Smooth muscle cell of the brain vasculature (primary cell): ENCODE measurements around the gene CCR5AS.
"Not testable (repeated sequence)": the region's sequence is repeated elsewhere in the genome, so short reads cannot be mapped to it uniquely, and the experiment has no call there.

ENCODE experiments used
- DNase-seq: peaks from one replicate; pipeline ENCODE4 v3.0.0-alpha.2; 2012; ENCODE audit warnings: low read depth, low spot score

The CCR5AS gene

GRCh38 chr3:46405301-46406019 is 1.4 kb downstream of the CCR5AS start:
- no peak for DNase-seq

DNA sequence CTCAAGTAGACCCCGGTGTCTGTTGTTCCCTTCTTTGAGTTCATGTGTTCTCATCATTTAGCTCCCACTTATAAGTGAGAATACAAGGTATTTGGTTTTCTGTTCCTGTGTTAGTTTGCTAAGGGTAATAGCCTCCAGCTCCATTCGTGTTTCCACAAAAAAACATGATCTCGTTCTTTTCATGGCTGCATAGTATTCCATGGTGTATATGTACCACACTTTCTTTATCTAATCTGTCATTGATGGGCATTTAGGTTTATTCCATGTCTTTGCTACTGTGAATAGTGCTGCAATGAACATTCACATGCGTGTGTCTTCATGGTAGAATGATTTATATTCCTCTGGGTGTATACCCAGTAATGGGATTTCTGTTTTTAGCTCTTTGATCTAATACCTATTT is 4.0 kb downstream of the CCR5AS start:
- DNase-seq: not testable (repeated sequence)

DNA sequence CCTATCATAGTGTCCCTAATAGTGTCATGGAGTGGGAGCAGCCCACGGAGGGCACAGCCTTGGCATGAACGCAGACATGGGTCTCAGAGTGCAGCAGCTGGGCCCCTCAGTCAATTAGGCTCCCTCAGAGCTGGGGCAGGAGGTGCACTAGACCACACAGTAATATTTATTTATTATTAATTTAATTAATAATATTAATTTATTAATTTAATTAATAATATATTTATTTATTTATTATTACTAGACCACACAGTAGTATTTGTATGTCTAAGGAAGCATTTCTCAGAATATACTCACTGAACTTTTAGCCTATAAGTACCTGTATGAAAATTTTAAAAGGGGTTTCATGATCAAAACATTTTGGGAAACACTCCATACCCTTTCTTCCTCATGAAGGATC is 5.3 kb downstream of the CCR5AS start:
- DNase-seq: no peak

DNA sequence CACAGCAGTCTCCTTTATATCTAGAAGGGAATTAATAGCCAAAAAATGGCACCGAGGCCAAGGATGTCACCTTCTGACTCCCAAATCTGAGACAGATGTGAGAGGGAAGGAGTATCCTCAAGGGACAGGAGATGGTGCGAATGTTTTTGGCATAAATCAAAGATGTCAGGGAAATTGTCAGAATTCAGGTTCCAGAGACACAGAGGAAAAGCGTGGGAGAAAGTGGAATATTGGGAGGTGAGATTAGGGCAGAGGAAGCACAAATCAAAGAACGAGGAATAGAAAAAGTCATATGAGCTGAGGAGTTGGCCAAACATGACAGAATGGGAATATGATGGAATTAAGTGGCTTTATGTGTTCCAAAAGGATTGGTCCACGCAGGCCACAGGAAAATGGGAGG is 6.0 kb downstream of the CCR5AS start:
- no peak for DNase-seq

DNA sequence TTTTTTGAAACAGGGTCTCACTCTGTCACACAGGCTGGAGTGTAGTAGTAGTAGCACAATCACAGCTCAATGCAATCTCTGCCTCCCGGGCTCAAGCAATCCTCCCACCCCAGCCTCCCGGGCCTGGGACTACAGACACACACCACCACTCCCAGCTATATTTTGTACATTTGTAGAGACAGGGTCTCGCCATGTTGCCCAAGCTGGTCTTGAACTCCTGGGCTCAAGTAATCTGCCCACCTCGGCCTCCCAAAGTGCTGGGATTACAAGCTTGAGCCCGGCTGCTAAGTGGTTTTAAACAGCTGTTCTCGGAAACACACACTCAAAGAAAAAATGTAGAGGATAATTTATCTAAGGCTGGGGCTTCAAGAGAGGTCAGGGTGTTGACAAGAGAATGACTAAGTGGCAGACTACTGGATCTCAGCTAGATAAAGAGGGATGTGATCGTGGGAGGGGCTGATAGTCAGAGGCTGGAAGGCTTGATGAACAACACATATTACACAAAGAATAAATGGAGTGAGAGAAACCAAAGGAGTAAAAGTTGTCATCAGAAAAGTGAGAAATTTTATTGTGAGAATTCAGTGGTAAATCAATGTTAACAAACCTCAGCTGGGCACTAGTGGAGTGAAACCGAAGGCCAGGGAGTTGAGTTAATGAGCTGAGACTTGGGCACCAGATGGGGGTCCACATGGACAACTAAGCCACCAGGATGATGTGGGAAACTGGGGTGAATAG is 6.7 kb downstream of the CCR5AS start:
- no peak for DNase-seq

- no peak for DNase-seq
These were observed 7.3 kb downstream of the CCR5AS start for GRCh38 chr3:46399557-46399956.

GRCh38 chr3:46399098-46399497 is 7.8 kb downstream of the CCR5AS start:
- DNase-seq: no peak

DNA sequence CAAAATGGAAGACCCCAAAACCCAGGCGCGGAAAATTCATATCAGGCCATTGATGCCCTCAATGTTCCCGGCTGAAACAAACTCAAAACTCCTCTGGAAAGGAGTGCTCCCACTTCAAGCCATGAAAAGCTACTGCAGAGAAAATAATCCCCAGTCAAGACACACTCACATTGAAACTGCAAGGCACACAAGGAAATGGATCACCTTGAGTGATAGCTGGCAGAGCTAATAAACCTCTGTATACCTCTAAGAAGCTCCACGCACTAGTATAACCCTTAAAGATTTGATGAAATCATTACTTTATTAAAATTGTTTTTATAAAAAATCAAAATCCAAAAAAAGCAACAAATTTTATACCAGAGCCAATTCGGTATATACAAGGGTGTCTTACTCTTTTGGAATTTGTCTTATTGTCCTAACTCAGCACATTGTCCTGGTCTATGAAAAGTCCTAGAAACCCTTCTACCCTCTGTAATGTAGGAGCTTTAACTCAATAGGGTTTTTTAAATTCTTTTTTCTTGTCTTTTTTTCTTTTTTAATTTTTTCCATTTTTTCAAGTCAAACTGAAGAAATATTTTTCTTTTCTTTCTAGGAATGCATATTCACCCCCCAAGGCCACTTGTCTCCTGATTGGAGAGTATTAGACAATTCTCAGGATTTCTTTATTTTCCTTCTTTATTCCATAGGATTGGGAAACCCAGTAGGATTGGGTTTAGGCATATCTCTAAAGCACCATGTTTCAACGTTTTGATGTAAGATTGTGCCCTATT is 8.5 kb downstream of the CCR5AS start:
- no peak for DNase-seq

DNA sequence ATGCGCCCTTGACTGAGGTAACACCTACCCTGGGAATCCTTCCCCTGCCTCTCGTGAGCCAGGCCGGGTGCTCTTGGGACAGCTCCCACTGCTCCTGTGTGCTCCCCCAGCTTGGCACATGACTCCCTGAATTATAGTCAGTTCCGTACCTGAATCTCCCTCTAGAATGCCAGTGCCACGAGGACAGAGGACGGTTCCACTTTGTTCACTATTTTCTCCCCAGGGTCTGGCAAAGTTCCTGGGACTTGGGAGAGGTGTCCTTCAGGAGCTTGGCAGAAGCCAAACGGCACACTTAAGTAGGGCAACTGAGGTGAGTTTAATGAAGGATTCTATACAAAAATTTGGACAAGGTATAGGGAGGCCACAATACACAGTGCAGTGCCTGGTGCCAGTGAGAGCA is 9.8 kb downstream of the CCR5AS start:
- no peak for DNase-seq

GRCh38 chr3:46395766-46396530 is 10.9 kb downstream of the CCR5AS start:
- no peak for DNase-seq

DNA sequence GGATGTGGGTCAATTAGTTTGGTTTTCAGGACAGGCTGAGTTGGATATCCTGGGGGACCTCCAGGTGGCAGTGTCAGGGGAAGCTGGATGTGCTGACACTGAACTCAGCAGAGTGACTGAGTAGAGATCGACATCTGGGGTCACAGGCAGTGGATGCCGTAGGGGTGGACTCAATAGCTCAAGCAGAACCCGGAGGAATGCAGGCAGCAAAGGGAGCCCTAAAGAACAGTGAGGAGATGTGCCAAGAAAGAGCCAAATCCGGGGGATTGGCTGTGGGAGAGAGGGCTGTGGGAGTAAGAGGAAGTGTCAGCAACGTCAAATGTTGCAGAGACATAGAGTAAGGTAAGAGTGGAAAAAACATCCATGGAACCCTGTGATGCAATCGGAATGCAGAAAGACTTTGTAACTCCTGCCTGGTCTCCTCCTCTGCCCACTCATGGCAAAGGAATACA is 11.6 kb downstream of the CCR5AS start:
- DNase-seq: no peak

- DNase-seq: no peak
These were observed 13.1 kb downstream of the CCR5AS start for GRCh38 chr3:46393554-46394434.

GRCh38 chr3:46393011-46393410 is 13.9 kb downstream of the CCR5AS start:
- DNase-seq: no peak

- DNase-seq: not testable (repeated sequence)
These were observed 15.3 kb downstream of the CCR5AS start for GRCh38 chr3:46391526-46391925.

DNA sequence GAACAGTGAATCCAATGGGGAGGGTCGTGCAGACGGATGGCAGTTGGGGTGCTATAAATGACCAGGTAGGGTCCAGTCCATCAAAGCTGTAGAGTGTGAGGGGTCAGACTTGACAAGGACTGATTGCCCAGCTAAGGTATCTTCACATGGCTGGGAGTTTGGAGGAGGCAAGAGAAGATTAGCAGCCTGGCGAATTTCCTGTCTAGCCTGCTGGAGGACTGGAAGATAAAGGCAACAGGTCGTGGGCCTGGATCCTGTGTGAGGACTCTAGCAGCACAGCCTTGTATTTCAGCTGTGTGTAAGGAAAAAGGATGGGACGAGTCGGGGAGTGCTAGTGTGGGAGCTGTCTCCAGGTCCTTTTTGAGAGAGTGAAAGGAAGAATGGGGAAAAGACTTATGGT is 17.6 kb downstream of the CCR5AS start:
- no peak for DNase-seq

GRCh38 chr3:46388847-46389246 is 18.0 kb downstream of the CCR5AS start:
- not testable (repeated sequence) for DNase-seq

GRCh38 chr3:46386205-46386604 is 20.7 kb downstream of the CCR5AS start:
- no peak for DNase-seq

GRCh38 chr3:46383951-46384330 is 22.9 kb downstream of the CCR5AS start:
- no peak for DNase-seq

- no peak for DNase-seq
These were observed 23.5 kb downstream of the CCR5AS start for GRCh38 chr3:46383211-46383950.

DNA sequence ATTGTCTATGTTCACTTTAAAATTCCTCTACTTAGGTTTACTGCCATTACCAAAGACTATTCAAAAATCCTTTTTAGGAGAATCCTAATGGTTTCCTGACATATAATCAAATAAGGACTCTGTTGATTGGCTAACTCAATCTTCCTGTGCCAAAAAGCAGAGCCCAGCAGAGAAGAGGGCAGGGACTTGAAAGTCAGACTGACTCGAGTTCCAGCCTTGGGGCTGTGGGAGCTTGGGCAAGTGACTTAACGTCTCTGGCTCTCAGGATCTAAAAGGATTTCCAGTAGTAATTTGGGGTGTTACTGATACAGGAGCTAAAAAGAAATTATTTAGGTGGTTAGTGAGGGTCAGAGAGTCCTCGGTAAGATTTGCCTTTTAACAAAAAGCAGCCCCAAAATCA is 25.2 kb downstream of the CCR5AS start:
- DNase-seq: no peak
